ENCODE measurements around the gene EFHC1.

The EFHC1 gene

GRCh38 chr6:52549428-52549827 is 129.3 kb downstream of the EFHC1 start:
- peaks cover 5% of the 10 kb centered on the region for H3K36me3 Mint-ChIP-seq
- H3K27me3 Mint-ChIP-seq: no peaks in the 10 kb centered on the region
- H3K27ac Mint-ChIP-seq: no peak overlapping the region

GRCh38 chr6:52550014-52550575 is 130.0 kb downstream of the EFHC1 start:
- Mint-ChIP-seq H3K4me3 (no peak overlapping the region), H3K9me3 (ENCODE audit: low read depth) (no peaks in the 10 kb centered on the region), H3K27me3 (no peaks in the 10 kb centered on the region), H3K4me1 (ENCODE audit: low read depth) (peaks cover 12% of the 10 kb centered on the region), H3K27ac (no peak overlapping the region), H3K36me3 (peaks cover 2% of the 10 kb centered on the region)

More at GRCh38 chr6:52549428-52549827, 129.3 kb downstream of the EFHC1 start:
- Mint-ChIP-seq H3K4me3 (no peak overlapping the region), H3K9me3 (ENCODE audit: low read depth) (no peaks in the 10 kb centered on the region), H3K4me1 (ENCODE audit: low read depth) (peaks cover 12% of the 10 kb centered on the region)

- Mint-ChIP-seq H3K27ac (no peak overlapping the region), H3K4me1 (ENCODE audit: low read depth) (peaks cover 12% of the 10 kb centered on the region)
Observed at GRCh38 chr6:52550870-52551269, 130.7 kb downstream of the EFHC1 start.

GRCh38 chr6:52551483-52552277 is 131.5 kb downstream of the EFHC1 start:
- no peaks in the 10 kb centered on the region for H3K9me3 Mint-ChIP-seq (ENCODE audit: low read depth)
- H3K27ac Mint-ChIP-seq: no peak overlapping the region
- no peak overlapping the region for H3K4me3 Mint-ChIP-seq
- no peaks in the 10 kb centered on the region for H3K27me3 Mint-ChIP-seq
- H3K4me1 Mint-ChIP-seq (ENCODE audit: low read depth): peaks cover 9% of the 10 kb centered on the region
- peaks cover 2% of the 10 kb centered on the region for H3K36me3 Mint-ChIP-seq

More at GRCh38 chr6:52550870-52551269, 130.7 kb downstream of the EFHC1 start:
- H3K4me3 Mint-ChIP-seq: no peak overlapping the region
- H3K27me3 Mint-ChIP-seq: no peaks in the 10 kb centered on the region
- H3K36me3 Mint-ChIP-seq: peaks cover 2% of the 10 kb centered on the region
- H3K9me3 Mint-ChIP-seq (ENCODE audit: low read depth): no peaks in the 10 kb centered on the region

- H3K36me3 Mint-ChIP-seq: no peaks in the 10 kb centered on the region
- no peaks in the 10 kb centered on the region for H3K9me3 Mint-ChIP-seq (ENCODE audit: low read depth)
- H3K27me3 Mint-ChIP-seq: no peaks in the 10 kb centered on the region
- no peak overlapping the region for H3K4me3 Mint-ChIP-seq
- peaks cover 7% of the 10 kb centered on the region for H3K4me1 Mint-ChIP-seq (ENCODE audit: low read depth)
- H3K27ac Mint-ChIP-seq: no peak overlapping the region
Observed at GRCh38 chr6:52552278-52552643, 132.1 kb downstream of the EFHC1 start.

GRCh38 chr6:52553158-52553557 is 133.0 kb downstream of the EFHC1 start:
- no peaks in the 10 kb centered on the region for H3K9me3 Mint-ChIP-seq (ENCODE audit: low read depth)
- H3K4me3 Mint-ChIP-seq: no peak overlapping the region
- no peaks in the 10 kb centered on the region for H3K27me3 Mint-ChIP-seq
- H3K27ac Mint-ChIP-seq: no peak overlapping the region
- H3K4me1 Mint-ChIP-seq (ENCODE audit: low read depth): peaks cover 7% of the 10 kb centered on the region
- H3K36me3 Mint-ChIP-seq: no peaks in the 10 kb centered on the region

GRCh38 chr6:52553719-52554118 is 133.6 kb downstream of the EFHC1 start:
- no peak overlapping the region for H3K4me3 Mint-ChIP-seq
- peaks cover 7% of the 10 kb centered on the region for H3K4me1 Mint-ChIP-seq (ENCODE audit: low read depth)
- H3K27me3 Mint-ChIP-seq: no peaks in the 10 kb centered on the region
- no peak overlapping the region for H3K27ac Mint-ChIP-seq
- no peaks in the 10 kb centered on the region for H3K9me3 Mint-ChIP-seq (ENCODE audit: low read depth)
- H3K36me3 Mint-ChIP-seq: peaks cover under 1% of the 10 kb centered on the region

GRCh38 chr6:52554684-52555280 is 134.6 kb downstream of the EFHC1 start:
- H3K27me3 Mint-ChIP-seq: no peaks in the 10 kb centered on the region
- peaks cover 4% of the 10 kb centered on the region for H3K36me3 Mint-ChIP-seq
- H3K4me3 Mint-ChIP-seq: no peak overlapping the region
- H3K4me1 Mint-ChIP-seq (ENCODE audit: low read depth): peaks cover 7% of the 10 kb centered on the region
- no peaks in the 10 kb centered on the region for H3K9me3 Mint-ChIP-seq (ENCODE audit: low read depth)
- no peak overlapping the region for H3K27ac Mint-ChIP-seq

GRCh38 chr6:52555518-52556233 is 135.5 kb downstream of the EFHC1 start:
- no peak overlapping the region for H3K27ac Mint-ChIP-seq
- no peaks in the 10 kb centered on the region for H3K27me3 Mint-ChIP-seq
- H3K4me1 Mint-ChIP-seq (ENCODE audit: low read depth): peaks cover 4% of the 10 kb centered on the region
- peaks cover 4% of the 10 kb centered on the region for H3K36me3 Mint-ChIP-seq
- H3K9me3 Mint-ChIP-seq (ENCODE audit: low read depth): no peaks in the 10 kb centered on the region
- no peak overlapping the region for H3K4me3 Mint-ChIP-seq

GRCh38 chr6:52557389-52558265 is 137.5 kb downstream of the EFHC1 start:
- Mint-ChIP-seq H3K27ac (no peak overlapping the region), H3K9me3 (ENCODE audit: low read depth) (no peaks in the 10 kb centered on the region), H3K4me1 (ENCODE audit: low read depth) (peaks cover 7% of the 10 kb centered on the region), H3K4me3 (no peak overlapping the region), H3K27me3 (no peaks in the 10 kb centered on the region), H3K36me3 (peaks cover 7% of the 10 kb centered on the region)

GRCh38 chr6:52558266-52559000 is 138.3 kb downstream of the EFHC1 start:
- peaks cover 7% of the 10 kb centered on the region for H3K36me3 Mint-ChIP-seq
- no peak overlapping the region for H3K27ac Mint-ChIP-seq
- H3K4me3 Mint-ChIP-seq: no peak overlapping the region
- peaks cover 6% of the 10 kb centered on the region for H3K4me1 Mint-ChIP-seq (ENCODE audit: low read depth)
- no peaks in the 10 kb centered on the region for H3K27me3 Mint-ChIP-seq
- no peaks in the 10 kb centered on the region for H3K9me3 Mint-ChIP-seq (ENCODE audit: low read depth)

- H3K9me3 Mint-ChIP-seq (ENCODE audit: low read depth): no peaks in the 10 kb centered on the region
- H3K27me3 Mint-ChIP-seq: no peaks in the 10 kb centered on the region
- H3K27ac Mint-ChIP-seq: no peak overlapping the region
- peaks cover 11% of the 10 kb centered on the region for H3K36me3 Mint-ChIP-seq
- peaks cover 8% of the 10 kb centered on the region for H3K4me1 Mint-ChIP-seq (ENCODE audit: low read depth)
- H3K4me3 Mint-ChIP-seq: no peak overlapping the region
Observed at GRCh38 chr6:52560462-52560861, 140.3 kb downstream of the EFHC1 start.

- H3K27me3 Mint-ChIP-seq: no peaks in the 10 kb centered on the region
Observed at GRCh38 chr6:52562911-52563310, 142.8 kb downstream of the EFHC1 start.

GRCh38 chr6:52564856-52565255 is 144.7 kb downstream of the EFHC1 start:
- Mint-ChIP-seq H3K36me3 (peaks cover 7% of the 10 kb centered on the region), H3K27ac (no peak overlapping the region), H3K9me3 (ENCODE audit: low read depth) (no peaks in the 10 kb centered on the region), H3K27me3 (no peaks in the 10 kb centered on the region), H3K4me3 (no peak overlapping the region), H3K4me1 (ENCODE audit: low read depth) (peaks cover 33% of the 10 kb centered on the region)

More at GRCh38 chr6:52562911-52563310, 142.8 kb downstream of the EFHC1 start:
- Mint-ChIP-seq H3K4me3 (no peak overlapping the region), H3K27ac (no peak overlapping the region), H3K36me3 (peaks cover 11% of the 10 kb centered on the region), H3K9me3 (ENCODE audit: low read depth) (no peaks in the 10 kb centered on the region), H3K4me1 (ENCODE audit: low read depth) (peaks cover 29% of the 10 kb centered on the region)

Measured in activated naive CD8-positive, alpha-beta T cell (primary cell).